Panc1 (cell line): ENCODE measurements around the gene LPIN3. TPM values are rescaled to one million over a fixed set of nuclear protein-coding genes. Genes with fewer than 3 reads are reported as not detected.

Experiments used
- ATAC-seq: fragments of 200-7000 bp; cut with Tn5 transposase; 2 replicates; pipeline ENCODE4 v1.9.1; 2020; ENCODE audit warnings: mild to moderate bottlenecking, moderate library complexity
- BruUV-seq: library from RNA; stranded (reverse); fragments of 400-500 nt; replicated peaks from 2 replicates; lab custom pipeline; 2021; lab: Mats Ljungman, UMichigan
- CTCF ChIA-PET: fragments of 300-600 bp; sonication (Branson Sonifier 250); formaldehyde crosslinking; loops from one replicate; lab custom pipeline; 2022; ENCODE audit warnings: antibody characterized with exemption; lab: Charles Lee
- POLR2A ChIA-PET: fragments of 300-600 bp; sonication (Branson Sonifier 250); formaldehyde crosslinking; loops from one replicate; lab custom pipeline; 2022; ENCODE audit warnings: antibody characterized with exemption; lab: Charles Lee
- DNase-seq: peaks from one replicate; pipeline ENCODE4 v3.0.0-alpha.2; 2010; ENCODE audit warnings: low read depth, low spot score
- H3K27ac ChIP-seq: 2 replicates; pipeline ENCODE4 v1.5.1; 2011; ENCODE audit warnings: mild to moderate bottlenecking, low read length, inconsistent platforms
- H3K27me3 ChIP-seq: fragments of 200-500 bp; sonication (Bioruptor generic); 2 replicates; pipeline ENCODE4 v1.6.0; 2014; ENCODE audit warnings: low read length, inconsistent platforms; ENCODE audit not compliant: control insufficient read depth, insufficient read depth
- H3K36me3 ChIP-seq: fragments of 200-500 bp; sonication (Bioruptor generic); 2 replicates; pipeline ENCODE4 v1.5.1; 2014; ENCODE audit warnings: inconsistent platforms, mild to moderate bottlenecking, low read length, moderate library complexity; ENCODE audit not compliant: control insufficient read depth, insufficient read depth
- H3K4me1 ChIP-seq: 2 replicates; pipeline ENCODE4 v1.5.1; 2011; ENCODE audit warnings: inconsistent platforms, mild to moderate bottlenecking, low read length, moderate library complexity; ENCODE audit not compliant: control insufficient read depth, insufficient read depth
- H3K4me3 ChIP-seq, 2 experiments: 2 replicates each; pipeline ENCODE4 v1.5.1; 2011 to 2012; ENCODE audit warnings: low read depth in 2 of 2, low read length in 2 of 2, mild to moderate bottlenecking in 2 of 2, inconsistent platforms in 1 of 2, moderate library complexity in 1 of 2
- H3K9me3 ChIP-seq: fragments of 200-500 bp; sonication (Bioruptor generic); 2 replicates; pipeline ENCODE4 v1.5.1; 2014; ENCODE audit warnings: low read depth, mild to moderate bottlenecking, inconsistent platforms, low read length, moderate library complexity; ENCODE audit not compliant: control insufficient read depth, insufficient read depth
- POLR2AphosphoS5 ChIP-seq: IDR thresholded peaks from 2 replicates; pipeline ENCODE4 v1.6.1; 2012; ENCODE audit warnings: mild to moderate bottlenecking, low read depth, low read length, moderate library complexity
- SIN3A ChIP-seq: IDR thresholded peaks from 2 replicates; pipeline ENCODE4 v1.6.1; 2012; ENCODE audit warnings: low read depth, mild to moderate bottlenecking, low read length, moderate library complexity, borderline replicate concordance; ENCODE audit not compliant: insufficient read depth
- TCF7L2 ChIP-seq: IDR thresholded peaks from 2 replicates; pipeline ENCODE4 v1.6.1; 2011; ENCODE audit warnings: mild to moderate bottlenecking, low read depth, low read length, inconsistent platforms
- in situ Hi-C: cut with HindIII; loops from 2 replicates; pipeline ENCODE4 v1.10.0; 2016; ENCODE audit warnings: low sequenced_read_pairs, low pct_unique_long_range_greater_than_20kb
- intact Hi-C: fragments of 100-400 bp; cut with micrococcal nuclease; formaldehyde crosslinking; loops from one replicate; pipeline ENCODE4 v1.10.0; 2022; ENCODE audit not compliant: unreplicated experiment
- total RNA-seq: library from RNA; stranded (reverse); gene quantifications from one replicate; pipeline ENCODE4 v1.2.1, GENCODE V29; 2021; ENCODE audit not compliant: unreplicated experiment
- TF ChIP-seq, protein P1 (sequence below): fragments of 450-650 bp; IDR thresholded peaks from 2 replicates; pipeline ENCODE4 v1.5.1; 2017; ENCODE audit warnings: mild to moderate bottlenecking
- TF ChIP-seq, protein P2 (sequence below), 2 experiments: IDR thresholded peaks; 2 replicates each; pipeline ENCODE4 v1.6.1; 2011 to 2012; ENCODE audit warnings: low read depth in 2 of 2, control low read depth in 1 of 2, low read length in 1 of 2, mild to moderate bottlenecking in 1 of 2, moderate library complexity in 1 of 2; ENCODE audit not compliant: insufficient read depth in 1 of 2

Gene LPIN3
- total RNA-seq, 1 experiment from 2014 or later, result 21.0 TPM

DNA sequence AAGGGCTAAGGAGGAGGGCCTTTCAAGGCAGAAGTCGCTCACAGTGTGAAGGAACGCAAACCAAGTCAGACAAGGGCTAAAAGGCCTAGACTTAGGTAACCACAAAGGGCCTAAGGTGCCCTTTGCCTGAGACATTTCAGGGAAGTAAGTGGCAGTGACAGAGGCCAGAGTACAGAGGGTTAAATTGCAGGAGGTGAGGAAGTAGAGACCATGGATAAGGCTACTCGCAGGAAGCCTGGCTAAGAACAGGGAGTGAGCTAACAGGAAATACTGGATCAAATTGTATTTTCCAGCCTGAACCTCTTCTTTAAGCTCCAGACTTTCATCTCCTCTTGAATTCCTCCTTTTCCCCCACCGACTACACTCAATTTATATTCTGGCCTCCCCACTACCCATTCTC, 39.7 kb upstream of the LPIN3 start:
- Histone ChIP-seq H3K9me3 (no peaks in the 10 kb centered on the region), H3K4me3 (no peak overlapping the region), H3K27ac (no peak overlapping the region), H3K27me3 (no peaks in the 10 kb centered on the region), H3K36me3 (no peaks in the 10 kb centered on the region), H3K4me1 (no peaks in the 10 kb centered on the region)
- POLR2A ChIA-PET, result no interaction called here
- intact Hi-C loops, result no loop called here
- TF ChIP-seq POLR2AphosphoS5 (no peak), TCF7L2 (no peak), SIN3A (no peak)
- TF ChIP-seq, protein P1, sequence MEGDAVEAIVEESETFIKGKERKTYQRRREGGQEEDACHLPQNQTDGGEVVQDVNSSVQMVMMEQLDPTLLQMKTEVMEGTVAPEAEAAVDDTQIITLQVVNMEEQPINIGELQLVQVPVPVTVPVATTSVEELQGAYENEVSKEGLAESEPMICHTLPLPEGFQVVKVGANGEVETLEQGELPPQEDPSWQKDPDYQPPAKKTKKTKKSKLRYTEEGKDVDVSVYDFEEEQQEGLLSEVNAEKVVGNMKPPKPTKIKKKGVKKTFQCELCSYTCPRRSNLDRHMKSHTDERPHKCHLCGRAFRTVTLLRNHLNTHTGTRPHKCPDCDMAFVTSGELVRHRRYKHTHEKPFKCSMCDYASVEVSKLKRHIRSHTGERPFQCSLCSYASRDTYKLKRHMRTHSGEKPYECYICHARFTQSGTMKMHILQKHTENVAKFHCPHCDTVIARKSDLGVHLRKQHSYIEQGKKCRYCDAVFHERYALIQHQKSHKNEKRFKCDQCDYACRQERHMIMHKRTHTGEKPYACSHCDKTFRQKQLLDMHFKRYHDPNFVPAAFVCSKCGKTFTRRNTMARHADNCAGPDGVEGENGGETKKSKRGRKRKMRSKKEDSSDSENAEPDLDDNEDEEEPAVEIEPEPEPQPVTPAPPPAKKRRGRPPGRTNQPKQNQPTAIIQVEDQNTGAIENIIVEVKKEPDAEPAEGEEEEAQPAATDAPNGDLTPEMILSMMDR, result no peak
- no TSS peak for BruUV-seq
- CTCF ChIA-PET, result no interaction called here
- DNase-seq (no peak), ATAC-seq (no peak)
- in situ Hi-C loops, result no loop called here

DNA sequence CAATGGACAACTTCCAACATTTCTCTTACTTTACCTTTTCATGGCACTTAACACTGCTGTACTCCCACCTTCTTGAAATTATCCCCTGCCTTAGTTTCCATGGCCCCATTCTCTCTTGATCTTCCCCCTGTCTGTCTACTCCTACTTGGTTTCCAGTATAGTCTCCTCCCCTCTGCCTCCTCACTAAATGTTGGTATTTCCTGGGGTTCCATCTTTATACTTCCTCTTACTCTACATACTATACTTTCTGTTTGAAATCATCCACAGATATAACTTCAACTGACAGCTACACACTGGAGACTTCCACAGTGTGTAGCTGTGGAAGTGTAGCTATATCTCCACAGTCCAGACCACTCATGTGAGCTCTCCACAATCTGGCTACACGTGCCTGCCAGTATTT, 36.6 kb upstream of the LPIN3 start:
- in situ Hi-C loops, result no loop called here
- Histone ChIP-seq H3K27ac (no peak overlapping the region), H3K9me3 (no peaks in the 10 kb centered on the region), H3K36me3 (no peaks in the 10 kb centered on the region), H3K4me3 (no peak overlapping the region), H3K4me1 (no peaks in the 10 kb centered on the region), H3K27me3 (no peaks in the 10 kb centered on the region)
- POLR2A ChIA-PET, result interaction anchor here (0.6 kb wide), 1 partner anchor 35 kb away, joined by 3 read pairs; no protein-coding TSS in a partner anchor
- CTCF ChIA-PET, result no interaction called here
- no TSS peak for BruUV-seq
- intact Hi-C loops, result no loop called here
- DNase-seq, result no peak
- ATAC-seq, result no peak
- TF ChIP-seq TCF7L2, result no peak
- no peak for TF ChIP-seq SIN3A
- TF ChIP-seq, protein P1, result no peak
- TF ChIP-seq POLR2AphosphoS5, result no peak
- TF ChIP-seq, protein P2, sequence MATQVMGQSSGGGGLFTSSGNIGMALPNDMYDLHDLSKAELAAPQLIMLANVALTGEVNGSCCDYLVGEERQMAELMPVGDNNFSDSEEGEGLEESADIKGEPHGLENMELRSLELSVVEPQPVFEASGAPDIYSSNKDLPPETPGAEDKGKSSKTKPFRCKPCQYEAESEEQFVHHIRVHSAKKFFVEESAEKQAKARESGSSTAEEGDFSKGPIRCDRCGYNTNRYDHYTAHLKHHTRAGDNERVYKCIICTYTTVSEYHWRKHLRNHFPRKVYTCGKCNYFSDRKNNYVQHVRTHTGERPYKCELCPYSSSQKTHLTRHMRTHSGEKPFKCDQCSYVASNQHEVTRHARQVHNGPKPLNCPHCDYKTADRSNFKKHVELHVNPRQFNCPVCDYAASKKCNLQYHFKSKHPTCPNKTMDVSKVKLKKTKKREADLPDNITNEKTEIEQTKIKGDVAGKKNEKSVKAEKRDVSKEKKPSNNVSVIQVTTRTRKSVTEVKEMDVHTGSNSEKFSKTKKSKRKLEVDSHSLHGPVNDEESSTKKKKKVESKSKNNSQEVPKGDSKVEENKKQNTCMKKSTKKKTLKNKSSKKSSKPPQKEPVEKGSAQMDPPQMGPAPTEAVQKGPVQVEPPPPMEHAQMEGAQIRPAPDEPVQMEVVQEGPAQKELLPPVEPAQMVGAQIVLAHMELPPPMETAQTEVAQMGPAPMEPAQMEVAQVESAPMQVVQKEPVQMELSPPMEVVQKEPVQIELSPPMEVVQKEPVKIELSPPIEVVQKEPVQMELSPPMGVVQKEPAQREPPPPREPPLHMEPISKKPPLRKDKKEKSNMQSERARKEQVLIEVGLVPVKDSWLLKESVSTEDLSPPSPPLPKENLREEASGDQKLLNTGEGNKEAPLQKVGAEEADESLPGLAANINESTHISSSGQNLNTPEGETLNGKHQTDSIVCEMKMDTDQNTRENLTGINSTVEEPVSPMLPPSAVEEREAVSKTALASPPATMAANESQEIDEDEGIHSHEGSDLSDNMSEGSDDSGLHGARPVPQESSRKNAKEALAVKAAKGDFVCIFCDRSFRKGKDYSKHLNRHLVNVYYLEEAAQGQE (IDR thresholded peaks at IDR 0.05; ENCODE audit: insufficient read depth in 1 of 2, low read depth in 2 of 2, low read length in 1 of 2), result no peak
